OCI-LY7 (cell line): ENCODE measurements around the gene RBM19. TPM values are rescaled to one million over a fixed set of nuclear protein-coding genes. Genes with fewer than 3 reads are reported as not detected.

Source experiments
- BruUV-seq: library from RNA; stranded (reverse); fragments of 400-500 nt; replicated peaks from 2 replicates; lab custom pipeline; 2021; lab: Mats Ljungman, UMichigan
- CTCF ChIA-PET: fragments of 300-600 bp; sonication (Branson Sonifier 250); formaldehyde crosslinking; loops from one replicate; lab custom pipeline; 2022; ENCODE audit warnings: antibody characterized with exemption; ENCODE audit not compliant: unreplicated experiment; lab: Charles Lee
- POLR2A ChIA-PET: fragments of 300-600 bp; sonication (Branson Sonifier 250); formaldehyde crosslinking; loops from one replicate; lab custom pipeline; 2022; ENCODE audit warnings: antibody characterized with exemption; lab: Charles Lee
- DNase-seq: peaks from one replicate; pipeline ENCODE4 v3.0.0-alpha.2; 2015; ENCODE audit warnings: low spot score
- H2AFZ ChIP-seq: fragments of 200-600 bp; sonication (generic), shearing (Covaris generic); 2 replicates; pipeline ENCODE4 v1.6.1; 2014; ENCODE audit warnings: mild to moderate bottlenecking, antibody characterized with exemption, low read length, moderate library complexity
- H3K27ac ChIP-seq: fragments of 200-600 bp; sonication (generic); 2 replicates; pipeline ENCODE4 v1.5.1; 2014; ENCODE audit warnings: mixed run types, low read depth, mild to moderate bottlenecking, moderate library complexity, low read length, inconsistent platforms; ENCODE audit not compliant: poor library complexity, severe bottlenecking
- H3K36me3 ChIP-seq: fragments of 200-600 bp; sonication (generic); 2 replicates; pipeline ENCODE4 v1.6.1; 2014; ENCODE audit warnings: mild to moderate bottlenecking, antibody characterized with exemption, low read length, moderate library complexity, mixed read lengths; ENCODE audit not compliant: insufficient read depth
- H3K4me1 ChIP-seq: fragments of 200-600 bp; sonication (generic); 2 replicates; pipeline ENCODE4 v1.5.1; 2014; ENCODE audit warnings: mild to moderate bottlenecking, low read length; ENCODE audit not compliant: insufficient read depth, poor library complexity, severe bottlenecking
- H3K4me2 ChIP-seq: fragments of 200-600 bp; sonication (generic); 2 replicates; pipeline ENCODE4 v1.6.1; 2014; ENCODE audit warnings: mild to moderate bottlenecking, low read length
- H3K4me3 ChIP-seq: fragments of 200-600 bp; sonication (generic); 2 replicates; pipeline ENCODE4 v1.5.1; 2014; ENCODE audit warnings: mild to moderate bottlenecking, low read depth, low read length; ENCODE audit not compliant: poor library complexity, severe bottlenecking
- H3K79me2 ChIP-seq: fragments of 200-600 bp; sonication (generic); 2 replicates; pipeline ENCODE4 v1.6.1; 2016; ENCODE audit warnings: low read depth, mild to moderate bottlenecking, low read length, moderate library complexity, mixed read lengths; ENCODE audit not compliant: insufficient read depth
- H3K9me2 ChIP-seq: fragments of 200-600 bp; sonication (generic); 2 replicates; pipeline ENCODE4 v1.6.1; 2016; ENCODE audit warnings: mild to moderate bottlenecking, low read length, mixed read lengths; ENCODE audit not compliant: insufficient read depth
- H3K9me3 ChIP-seq: fragments of 200-600 bp; sonication (generic); 2 replicates; pipeline ENCODE4 v1.6.1; 2014; ENCODE audit warnings: mild to moderate bottlenecking, mixed run types, low read length, mixed read lengths
- H4K20me1 ChIP-seq: fragments of 200-600 bp; sonication (generic); 2 replicates; pipeline ENCODE4 v1.6.1; 2014; ENCODE audit warnings: mild to moderate bottlenecking, antibody characterized with exemption, low read length, moderate library complexity, mixed read lengths; ENCODE audit not compliant: insufficient read depth
- CTCF ChIP-seq: fragments of 200-600 bp; sonication (generic); conservative IDR thresholded peaks from 2 replicates; pipeline ENCODE4 v1.5.1; 2014; ENCODE audit warnings: mild to moderate bottlenecking, antibody characterized with exemption, low read length, moderate library complexity, mixed read lengths
- EZH2phosphoT487 ChIP-seq: fragments of 200-600 bp; sonication (generic); IDR thresholded peaks from 2 replicates; pipeline ENCODE4 v1.6.1; 2018; ENCODE audit warnings: low read depth, borderline replicate concordance, mild to moderate bottlenecking, mixed run types, antibody characterized with exemption, low read length, moderate library complexity, mixed read lengths
- intact Hi-C: fragments of 100-400 bp; cut with micrococcal nuclease; formaldehyde crosslinking; loops from one replicate; pipeline ENCODE4 v1.10.0; 2022; ENCODE audit not compliant: unreplicated experiment
- total RNA-seq, 2 experiments: library from RNA; depleted of rRNA in 1 of 2; stranded (reverse); fragments of >200 nt in 1 of 2; shearing (Covaris generic) in 1 of 2; gene quantifications; 2 replicates each; pipeline ENCODE4 v1.2.3, GENCODE V29; 2014 to 2022

RBM19 gene
- total RNA-seq, 2 experiments from 2014 or later = 37.8 to 46.2 TPM

DNA sequence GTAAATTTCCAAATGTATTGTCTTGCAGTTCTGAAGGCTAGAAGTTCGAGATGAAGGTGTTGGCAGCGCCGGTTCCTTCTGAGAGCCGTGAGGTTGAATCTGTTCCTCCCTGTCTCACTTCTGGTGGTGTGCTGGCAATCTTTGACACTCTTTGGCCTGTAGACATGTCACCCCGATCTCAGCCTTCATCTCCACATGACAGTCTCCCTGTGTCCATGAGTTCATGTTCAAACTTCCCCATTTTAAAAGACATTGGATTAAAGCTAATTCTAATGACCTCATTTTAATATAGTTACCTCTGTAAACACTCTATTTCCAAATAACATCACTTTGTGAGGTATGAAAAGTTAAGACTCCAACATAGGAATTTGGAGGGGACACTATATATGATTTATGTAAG lies 4.1 kb upstream of the RBM19 start:
- no peak for DNase-seq
- BruUV-seq = no TSS peak
- no peaks in the 10 kb centered on the region for H4K20me1 ChIP-seq
- intact Hi-C loops = no loop called here
- H3K4me2 ChIP-seq = no peak overlapping the region
- H3K36me3 ChIP-seq = no peaks in the 10 kb centered on the region
- H3K4me1 ChIP-seq = peaks cover 12% of the 10 kb centered on the region
- H3K27ac ChIP-seq = no peak overlapping the region
- TF ChIP-seq CTCF (no peak), EZH2phosphoT487 (no peak)
- no peak overlapping the region for H2AFZ ChIP-seq
- POLR2A ChIA-PET = interaction anchor here (0.6 kb wide), 1 partner anchor 738 kb away, joined by 3 read pairs; no protein-coding TSS in a partner anchor
- H3K79me2 ChIP-seq = peaks cover 8% of the 10 kb centered on the region; the same call in 1 of the 2 replicates
- no peaks in the 10 kb centered on the region for H3K9me2 ChIP-seq
- H3K4me3 ChIP-seq = no peak overlapping the region
- H3K9me3 ChIP-seq = no peaks in the 10 kb centered on the region
- CTCF ChIA-PET = no interaction called here

DNA sequence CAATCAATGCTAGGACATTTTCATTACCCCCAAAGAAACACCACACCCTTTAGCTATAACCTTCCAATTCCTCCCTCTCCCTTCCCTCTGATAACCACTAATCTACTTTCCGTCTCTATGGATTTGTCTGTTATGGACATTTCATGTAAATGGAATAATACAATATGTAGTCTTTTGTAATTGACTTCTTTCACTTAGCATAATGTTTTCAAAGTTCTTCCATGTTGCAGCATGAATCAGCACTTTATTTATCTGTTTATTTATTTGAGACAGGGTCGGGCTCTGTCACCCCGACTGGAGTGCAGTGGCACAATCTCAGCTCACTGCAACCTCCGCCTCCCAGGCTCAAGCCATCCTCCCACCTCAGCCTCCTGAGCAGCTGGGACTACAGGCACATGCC lies 1.2 kb upstream of the RBM19 start:
- H3K4me2 ChIP-seq = no peak overlapping the region
- BruUV-seq = no TSS peak
- H4K20me1 ChIP-seq = no peaks in the 10 kb centered on the region
- DNase-seq = no peak
- no peak overlapping the region for H3K4me3 ChIP-seq
- peaks cover 17% of the 10 kb centered on the region for H3K4me1 ChIP-seq
- H3K79me2 ChIP-seq = peaks cover 18% of the 10 kb centered on the region; the same call in 1 of the 2 replicates
- POLR2A ChIA-PET = no interaction called here
- no peaks in the 10 kb centered on the region for H3K9me2 ChIP-seq
- CTCF ChIA-PET = interaction anchor here (0.9 kb wide), 1 partner anchor 12 kb away, joined by 4 read pairs; no protein-coding TSS in a partner anchor
- TF ChIP-seq EZH2phosphoT487 = no peak
- TF ChIP-seq CTCF = no peak
- peaks cover 4% of the 10 kb centered on the region; the same call in 1 of the 2 replicates for H3K36me3 ChIP-seq
- intact Hi-C loops = no loop called here
- peak overlapping the region; percentile 99; the same call in 1 of the 2 replicates for H2AFZ ChIP-seq
- H3K9me3 ChIP-seq = no peaks in the 10 kb centered on the region
- no peak overlapping the region for H3K27ac ChIP-seq

- peaks cover 17% of the 10 kb centered on the region for H3K4me1 ChIP-seq
- no peak overlapping the region for H2AFZ ChIP-seq
- DNase-seq = no peak
- no TSS peak for BruUV-seq
- ChIA-PET CTCF (no interaction called here), POLR2A (no interaction called here)
- H4K20me1 ChIP-seq = no peaks in the 10 kb centered on the region
- H3K79me2 ChIP-seq = peaks cover 18% of the 10 kb centered on the region; the same call in 1 of the 2 replicates
- no peak for TF ChIP-seq EZH2phosphoT487
- TF ChIP-seq CTCF = no peak
- intact Hi-C loops = no loop called here
- no peaks in the 10 kb centered on the region for H3K9me2 ChIP-seq
- peaks cover 44% of the 10 kb centered on the region for H3K36me3 ChIP-seq
- no peak overlapping the region for H3K27ac ChIP-seq
- H3K4me2 ChIP-seq = no peak overlapping the region
- no peak overlapping the region for H3K4me3 ChIP-seq
- H3K9me3 ChIP-seq = no peaks in the 10 kb centered on the region
Observed at GRCh38 chr12:113962733-113963132, 3.4 kb downstream of the RBM19 start.
